Left renal cortex interstitium (tissue), 4 donors: ENCODE data around the gene SIK3. TPM values are rescaled to one million over a fixed set of nuclear protein-coding genes. Genes with fewer than 3 reads are reported as not detected.

Experiments used
- DNase-seq, 4 donors: peaks; one replicate each; pipeline ENCODE4 v3.0.0-alpha.2; 2013; ENCODE audit warnings: low read depth in 4 of 4, low spot score in 2 of 4, missing footprints in 1 of 4
- polyA plus RNA-seq, 4 donors: library from polyadenylated mRNA; unstranded; fragments of 120-200 nt; gene quantifications; one replicate each; pipeline ENCODE4 v1.2.1, GENCODE V29; 2013; ENCODE audit not compliant: insufficient read length in 4 of 4

The SIK3 gene
- polyA plus RNA-seq, 4 donors, result 26.1 to 50.9 (median 35.8) TPM

DNA sequence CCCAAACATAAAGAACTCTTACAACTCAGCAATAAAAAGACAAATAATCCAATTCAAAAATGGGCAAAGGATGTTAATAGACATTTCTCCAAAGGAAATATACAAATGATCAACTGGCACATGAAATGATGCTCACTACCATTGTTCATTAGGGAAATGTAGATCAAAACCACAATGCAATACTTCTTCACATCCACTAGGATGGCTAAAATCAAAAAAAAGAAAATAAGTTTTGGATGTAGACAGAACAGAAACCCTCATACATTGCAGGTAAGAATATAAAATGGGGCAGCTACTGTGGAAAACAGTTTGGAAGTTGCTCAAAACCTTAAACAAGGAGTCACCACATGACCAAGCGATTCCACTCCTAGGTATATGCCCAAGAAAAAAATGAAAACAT, 16.3 kb downstream of the SIK3 start:
- no peak for DNase-seq

DNA sequence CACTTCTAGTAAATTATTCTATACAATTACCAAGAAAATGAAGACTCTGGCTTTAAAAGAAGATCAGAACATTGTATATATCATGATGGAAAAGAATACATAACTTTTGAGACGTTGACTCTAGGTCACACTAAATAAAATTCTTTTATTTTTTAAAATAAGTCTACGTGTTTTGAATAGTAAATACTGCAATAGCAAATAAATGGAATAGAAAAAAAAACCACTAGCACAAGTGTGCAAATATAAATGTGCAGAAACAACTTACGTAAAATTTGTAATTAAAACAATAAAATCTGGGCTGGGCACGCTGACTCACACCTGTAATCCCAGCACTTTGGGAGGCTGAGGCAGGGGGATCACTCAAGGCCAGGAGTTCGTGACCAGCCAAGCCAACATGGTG, 17.9 kb downstream of the SIK3 start:
- DNase-seq, result no peak

DNA sequence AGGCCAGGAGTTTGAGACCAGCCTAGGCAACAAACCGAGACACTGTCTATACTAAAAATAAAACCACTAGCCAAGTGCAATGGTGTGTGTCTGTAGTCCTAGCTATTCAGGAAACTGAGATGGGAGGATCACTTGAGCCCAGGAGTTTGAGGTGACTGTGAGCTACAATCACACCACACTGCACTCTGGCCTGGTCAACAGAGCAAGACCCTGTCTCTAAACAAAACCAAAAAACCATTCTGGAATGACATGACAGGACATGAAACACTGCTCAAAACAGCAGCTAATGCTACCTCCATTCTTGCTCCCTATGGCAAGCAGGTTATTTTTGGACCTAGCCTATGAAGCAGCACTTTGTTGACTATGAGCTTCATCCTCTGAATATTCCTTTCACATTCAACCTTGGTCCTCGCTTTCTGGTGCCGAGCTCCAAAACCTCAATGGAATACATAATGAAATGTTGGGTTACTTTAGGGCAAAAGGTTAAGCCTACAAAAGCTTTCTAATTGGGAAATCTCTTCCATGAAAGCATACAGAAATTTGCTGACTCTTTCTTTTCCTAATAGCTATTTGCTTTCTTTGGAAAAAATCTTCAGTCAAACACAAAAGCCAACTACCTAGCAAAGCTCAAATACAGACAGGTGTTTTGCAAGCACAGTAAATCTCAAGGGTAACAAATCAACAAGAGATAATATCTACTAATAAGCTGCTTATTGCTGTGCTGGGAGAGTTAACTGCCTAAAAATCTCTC, 21.1 kb downstream of the SIK3 start:
- DNase-seq, result no peak

DNA sequence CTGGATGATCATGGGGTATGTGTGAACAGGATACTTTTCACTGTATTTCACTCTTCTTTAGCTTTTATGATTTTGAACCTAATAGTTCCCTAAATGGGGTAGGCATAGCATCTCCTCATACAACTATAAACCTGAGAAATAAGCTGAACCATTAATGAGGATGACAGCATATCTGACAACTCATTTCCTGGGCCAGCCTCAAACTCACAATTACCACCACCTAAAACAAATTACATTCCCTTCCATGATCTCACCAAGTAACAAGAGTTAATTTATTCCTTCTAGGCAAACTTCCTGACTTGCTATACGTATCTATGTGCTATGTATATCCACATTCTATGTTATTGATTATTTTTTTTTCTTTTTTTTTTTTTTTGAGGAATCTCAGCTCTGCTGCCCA, 23.0 kb downstream of the SIK3 start:
- no peak for DNase-seq

DNA sequence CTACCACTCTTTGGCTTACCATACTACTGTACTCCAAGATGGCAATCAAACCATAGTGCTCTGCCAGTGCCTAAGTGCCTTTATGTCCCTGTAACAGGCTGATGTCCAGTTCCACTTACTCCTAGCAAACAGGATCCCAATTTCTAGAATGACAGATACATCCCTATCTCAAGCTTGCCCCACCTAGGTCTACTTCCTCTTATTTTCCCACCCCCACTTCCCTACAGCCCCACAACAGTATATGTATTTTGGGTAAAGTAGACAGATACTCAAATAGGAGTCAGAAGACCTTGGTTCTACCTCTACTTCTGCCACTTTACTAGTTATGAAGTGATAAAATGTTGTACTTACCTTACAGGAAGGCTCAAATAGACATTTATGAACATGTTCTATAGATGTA, 24.1 kb downstream of the SIK3 start:
- no peak for DNase-seq

DNA sequence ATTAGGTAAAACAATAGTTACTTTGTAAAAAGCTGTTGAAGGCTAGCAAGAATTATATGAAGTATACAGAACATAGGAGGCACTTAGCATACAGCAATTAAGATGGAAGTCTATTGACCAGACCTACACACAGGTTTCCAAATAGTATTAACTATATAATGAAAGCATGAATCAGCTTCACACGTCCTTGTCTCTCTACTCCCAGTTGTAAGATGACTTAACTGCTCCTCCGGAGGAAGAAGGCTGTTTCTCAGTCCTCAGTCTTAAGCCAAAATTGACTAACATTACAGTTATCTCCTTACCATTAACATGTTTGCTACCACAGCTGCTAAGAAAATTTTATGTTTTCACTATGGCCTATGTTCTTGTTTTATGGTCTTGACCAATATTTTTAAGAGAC, 24.7 kb downstream of the SIK3 start:
- no peak for DNase-seq

DNA sequence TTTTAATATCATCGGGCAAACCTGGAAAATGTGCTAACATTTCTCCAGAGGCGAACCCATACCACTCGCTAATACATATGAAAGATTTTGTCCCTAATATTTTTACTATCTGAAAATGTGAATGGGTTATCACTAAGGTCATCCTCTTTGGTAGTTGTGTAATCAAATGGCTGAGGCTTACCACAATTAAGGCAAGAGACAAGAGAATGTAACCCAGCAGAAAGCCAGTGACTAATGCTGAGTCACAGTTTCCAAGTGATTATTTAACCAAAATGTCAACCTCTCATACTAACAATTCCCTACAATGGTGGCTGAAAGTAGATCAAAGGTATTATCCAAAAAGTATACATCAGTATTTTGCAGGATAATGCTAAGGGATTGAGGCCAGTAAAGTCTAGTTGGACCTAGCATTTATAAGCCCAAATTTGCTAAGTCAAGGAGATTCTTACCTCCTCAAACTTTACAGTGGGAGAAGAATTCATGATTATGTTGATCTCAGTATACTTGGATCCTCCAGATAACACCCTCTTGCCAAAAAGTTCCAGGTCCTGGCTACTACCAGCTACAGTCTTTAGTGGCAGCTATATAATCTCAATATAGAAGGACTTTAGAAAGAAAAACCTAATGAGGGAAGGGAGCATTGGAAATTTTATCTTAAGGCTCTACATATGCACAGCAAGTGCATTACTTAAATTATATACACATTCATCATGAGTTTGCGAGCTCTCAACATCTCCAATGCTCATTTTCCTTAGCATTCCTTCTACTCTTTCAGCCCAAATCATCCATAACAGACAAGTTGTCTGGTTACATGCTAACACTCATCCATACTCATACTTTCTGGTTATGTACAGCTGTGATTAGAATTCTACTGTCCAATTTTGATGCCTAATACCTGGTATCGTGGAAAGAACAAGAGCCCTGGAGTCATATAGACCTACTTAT, 25.4 kb downstream of the SIK3 start:
- no peak for DNase-seq

DNA sequence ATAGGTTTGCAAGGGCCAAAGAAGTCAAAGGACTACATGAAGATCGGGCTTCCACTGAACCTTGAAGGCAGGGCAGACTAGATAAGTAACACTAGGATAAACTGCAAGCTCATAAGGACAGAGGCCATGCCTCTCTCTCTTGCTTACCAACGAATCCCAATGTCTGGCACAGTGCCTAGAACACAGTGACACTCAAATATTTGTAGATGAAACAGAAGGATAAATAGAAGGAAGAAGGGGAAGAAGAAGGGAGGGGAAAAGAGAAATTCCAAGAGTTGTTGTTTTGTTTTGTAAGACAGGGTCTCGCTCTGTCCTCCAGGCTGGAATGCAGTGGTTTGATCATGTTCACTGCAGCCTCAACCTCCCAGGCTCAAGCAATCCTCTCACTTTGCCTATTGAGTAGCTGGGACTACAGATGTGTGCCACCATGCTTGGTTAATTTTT, 26.9 kb downstream of the SIK3 start:
- DNase-seq, result no peak

DNA sequence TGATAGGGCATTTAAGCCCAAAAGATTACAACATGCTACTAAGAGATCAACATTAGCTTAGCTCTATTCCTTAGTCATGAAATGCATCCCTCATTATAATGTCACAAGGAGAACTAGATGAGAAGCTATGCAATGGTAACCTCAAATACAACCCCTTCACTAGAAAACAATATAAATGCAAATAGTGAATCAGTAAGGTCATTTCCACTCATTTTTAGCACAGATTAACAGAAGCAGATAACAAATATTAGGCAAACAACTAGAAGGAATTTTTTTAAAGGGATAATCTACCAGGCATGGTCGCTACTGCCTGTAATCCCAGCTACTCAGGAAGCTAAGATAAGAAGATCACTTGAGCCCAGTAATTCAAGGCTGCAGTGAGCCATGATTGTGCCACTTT, 28.2 kb downstream of the SIK3 start:
- DNase-seq, result no peak

DNA sequence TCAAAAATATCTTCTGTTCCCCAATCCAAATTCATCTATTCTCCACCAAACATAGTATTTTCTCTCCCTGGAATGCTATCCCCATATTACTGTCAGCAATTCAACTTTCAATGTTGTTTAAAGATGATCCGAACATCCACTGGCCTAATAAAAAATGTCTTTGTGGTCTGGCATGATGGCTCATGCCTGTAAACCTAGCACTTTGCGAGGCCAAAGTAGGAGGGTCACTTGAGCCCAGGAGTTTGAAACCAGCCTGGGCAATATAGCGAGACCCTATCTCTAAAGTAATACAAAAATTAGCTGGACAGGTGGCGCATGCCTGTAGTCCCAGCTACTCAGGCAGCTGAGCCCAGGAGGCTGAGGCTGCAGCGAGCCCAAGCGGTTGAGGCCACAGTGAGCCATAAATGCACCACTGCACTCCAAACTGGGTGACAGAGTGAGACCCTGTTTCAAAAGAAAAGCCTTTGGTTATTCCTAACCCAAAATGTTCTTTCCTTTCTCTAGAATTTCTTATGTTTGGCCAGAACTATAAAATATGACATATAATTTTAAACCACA, 29.8 kb downstream of the SIK3 start:
- no peak for DNase-seq

DNA sequence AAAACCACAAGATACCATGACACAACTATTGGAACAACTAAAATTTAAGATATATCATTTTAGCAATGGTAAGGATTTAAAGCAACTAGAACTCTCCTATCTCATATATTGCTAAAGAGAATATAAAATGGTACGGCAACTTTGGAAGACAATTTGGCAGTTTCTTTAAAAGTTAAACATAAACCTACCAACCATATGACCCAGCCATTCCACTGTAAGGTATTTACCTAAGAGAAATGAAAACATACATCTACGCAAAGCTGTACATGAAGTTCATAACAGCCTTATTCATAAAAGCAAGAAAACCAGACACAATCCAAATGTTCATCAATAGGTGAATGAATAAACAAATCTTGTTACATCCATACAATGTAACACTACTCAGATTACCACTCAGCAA, 31.3 kb downstream of the SIK3 start:
- DNase-seq, result no peak

DNA sequence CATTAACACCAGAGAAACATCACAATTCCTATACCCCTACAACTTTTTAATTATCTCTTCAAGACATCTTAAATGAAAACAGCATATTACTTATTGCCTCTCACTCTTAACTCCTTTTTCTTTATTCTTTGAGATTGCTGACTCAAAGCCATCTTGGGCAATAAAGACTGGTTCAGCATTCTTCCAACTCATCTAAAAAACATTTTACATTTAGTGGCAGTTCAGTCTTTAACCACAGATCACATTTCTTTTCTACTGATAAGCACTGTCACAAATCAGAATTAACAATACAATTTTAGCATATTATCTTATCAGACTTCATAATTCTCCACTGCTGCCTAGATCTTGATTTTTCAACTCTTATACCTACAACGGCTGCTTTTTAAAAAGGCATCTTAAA, 34.0 kb downstream of the SIK3 start:
- DNase-seq, result no peak

DNA sequence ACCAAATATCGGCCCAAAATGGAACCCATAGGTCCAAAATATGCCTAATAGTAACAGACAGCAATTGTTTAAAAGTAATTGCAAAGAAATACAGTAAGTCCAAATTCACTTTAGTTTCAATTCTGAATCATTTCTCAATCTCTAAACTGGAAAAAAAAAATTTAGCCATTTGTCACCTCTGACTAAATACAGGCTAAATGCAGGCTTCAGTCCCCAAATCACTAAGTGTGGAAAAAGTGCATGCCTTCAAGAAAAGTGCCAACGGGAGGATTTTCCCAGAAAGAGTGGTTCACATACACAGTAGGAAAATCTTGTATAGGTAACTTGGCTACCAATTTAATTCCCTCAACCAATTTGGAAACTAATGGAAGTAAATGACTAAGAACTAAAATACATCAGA, 35.7 kb downstream of the SIK3 start:
- no peak for DNase-seq

DNA sequence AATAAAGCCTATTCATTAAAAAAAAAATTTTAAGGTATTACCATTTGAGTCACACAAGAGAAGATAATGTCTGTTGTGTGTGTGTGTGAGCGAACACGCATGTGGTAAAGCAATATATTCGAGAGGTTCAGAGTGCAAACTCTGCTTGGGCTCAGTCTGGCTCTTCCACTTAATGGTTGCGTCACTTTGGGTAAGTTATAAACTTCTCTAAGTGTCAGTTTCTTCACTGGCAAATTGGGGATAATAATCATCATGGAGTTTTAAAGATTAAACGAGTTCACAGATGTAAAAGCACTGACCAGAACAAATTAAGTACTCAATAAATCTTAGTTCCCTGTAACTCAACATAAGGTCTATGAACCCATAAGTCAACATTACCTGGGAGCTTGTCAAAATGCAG, 37.0 kb downstream of the SIK3 start:
- DNase-seq, result no peak

DNA sequence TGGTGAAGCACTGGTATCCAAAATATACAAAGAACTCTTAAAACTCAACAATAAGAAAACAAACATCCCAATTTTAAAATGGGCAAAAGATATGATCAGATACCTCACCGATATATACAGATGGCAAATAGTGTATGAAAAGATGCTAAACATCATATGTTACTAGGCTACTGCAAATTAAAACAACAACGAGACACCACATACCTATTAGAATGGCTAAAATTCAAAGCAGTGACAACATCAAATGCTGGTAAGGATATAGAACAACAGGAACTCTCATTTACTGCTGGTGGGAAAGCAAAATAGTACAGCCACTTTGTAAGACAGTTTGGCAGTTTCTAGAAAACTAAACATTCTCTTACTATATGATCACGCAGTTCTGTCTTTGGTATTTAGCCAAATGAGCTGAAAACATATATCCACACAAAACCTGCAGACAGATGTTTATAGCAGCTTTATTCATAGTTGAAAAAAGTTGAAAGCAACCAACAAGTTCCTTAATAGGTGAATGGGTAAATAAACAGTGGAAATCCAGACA, 38.5 kb downstream of the SIK3 start:
- DNase-seq, result no peak

DNA sequence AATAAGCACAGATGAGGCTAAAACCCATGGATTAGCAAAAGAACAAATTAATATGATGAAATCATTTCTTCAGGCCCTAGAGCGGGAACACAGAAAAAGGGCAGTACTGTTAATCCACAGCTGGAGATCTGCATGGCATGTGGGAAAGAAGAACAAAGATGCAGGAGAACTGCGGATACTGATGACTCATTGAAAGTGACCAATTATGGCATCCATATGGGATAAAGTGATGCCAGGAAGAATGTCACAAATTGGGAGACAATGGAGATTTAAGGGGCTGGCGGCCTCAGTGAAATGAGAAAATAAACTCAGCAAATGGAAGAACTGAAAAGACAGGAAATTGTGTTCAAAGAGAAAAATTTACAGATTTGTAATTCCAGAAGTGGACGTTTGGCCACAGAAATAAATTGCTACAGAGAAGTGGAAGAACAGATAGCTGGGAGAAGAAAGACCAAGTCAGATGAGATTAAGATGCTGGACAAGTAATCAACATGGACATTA, 39.4 kb downstream of the SIK3 start:
- no peak for DNase-seq

DNA sequence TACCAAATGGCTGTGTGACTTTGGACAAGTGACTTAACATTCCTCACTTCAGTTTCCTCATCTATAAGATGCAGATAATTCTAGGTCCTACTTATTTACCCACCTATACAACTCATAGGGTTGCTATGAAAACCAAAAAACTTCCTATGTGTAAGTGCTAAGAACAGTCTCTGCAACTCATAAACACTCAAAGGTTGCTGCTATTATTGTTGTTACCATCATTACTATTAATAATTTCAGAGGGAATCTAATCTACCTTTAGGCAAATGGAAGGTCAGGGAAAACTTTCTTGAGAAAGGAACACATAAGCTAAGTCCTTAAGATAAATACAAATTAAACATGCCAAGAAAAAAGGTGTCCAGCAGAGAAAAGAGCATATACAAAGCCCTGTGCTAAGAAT, 40.5 kb downstream of the SIK3 start:
- DNase-seq, result no peak

DNA sequence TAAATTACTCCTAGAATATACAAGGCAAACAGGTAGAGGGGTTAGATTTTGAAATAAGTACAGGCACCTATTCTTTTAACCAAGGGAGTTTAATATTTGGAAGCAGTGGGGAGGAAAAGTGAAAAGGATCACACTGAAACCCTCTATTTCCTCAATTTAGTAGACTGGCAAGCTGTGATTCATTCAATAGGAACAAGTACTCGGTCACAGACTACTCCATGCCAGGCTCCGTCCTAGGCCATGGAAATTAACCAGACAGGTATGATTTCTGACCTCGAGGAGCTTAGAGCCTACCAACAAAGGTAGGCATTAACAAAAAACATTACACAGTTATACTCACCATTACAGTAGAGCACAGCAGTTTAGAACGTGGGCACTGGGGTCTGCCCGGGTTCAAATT, 40.9 kb downstream of the SIK3 start:
- DNase-seq, result no peak

DNA sequence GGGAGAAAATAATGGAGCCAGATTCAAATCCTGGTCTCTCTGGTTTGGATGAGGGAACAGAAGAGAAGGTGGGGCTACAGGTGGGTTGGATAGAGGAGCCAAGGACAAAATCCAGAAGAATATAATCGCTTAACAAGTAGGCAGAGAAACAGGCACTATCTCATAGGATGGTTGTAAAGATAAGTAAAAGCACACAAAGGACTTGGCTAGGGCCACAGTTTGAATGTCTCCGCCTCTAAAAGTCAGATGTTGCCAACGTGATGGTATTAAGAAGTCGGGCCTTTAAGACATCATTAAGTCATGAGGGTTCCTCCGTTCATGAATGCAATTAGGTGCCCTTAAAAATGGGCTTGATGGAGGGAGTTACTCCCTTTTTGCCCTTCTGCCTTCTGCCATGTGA, 42.8 kb downstream of the SIK3 start:
- no peak for DNase-seq

DNA sequence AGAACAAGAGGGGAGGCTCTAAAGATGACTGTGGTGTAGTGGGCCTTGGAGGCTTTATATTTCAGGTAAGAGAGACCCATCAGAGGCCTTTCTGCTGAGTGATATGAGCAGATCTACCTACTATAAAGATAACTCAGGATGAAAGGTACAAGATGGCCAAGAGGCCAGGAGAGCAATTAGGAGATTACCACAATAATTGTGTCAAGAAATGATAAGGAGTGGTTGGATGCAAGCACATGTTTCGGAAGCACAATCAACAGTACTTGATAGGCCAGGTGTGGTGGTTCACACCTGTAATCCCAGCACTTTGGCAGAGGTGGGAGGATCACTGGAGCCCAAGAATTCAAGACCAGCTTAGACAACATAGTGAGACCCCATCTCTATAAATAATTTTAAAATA, 43.8 kb downstream of the SIK3 start:
- no peak for DNase-seq
